ENCODE results near the gene SMTNL1. TPM values are rescaled to one million over a fixed set of nuclear protein-coding genes. Genes with fewer than 3 reads are reported as not detected.
A peak's percentile ranks its signal among the peaks of the same experiment; 100 is the strongest.

The SMTNL1 gene
- total and polyA plus RNA-seq, 4 donors: not detected

GRCh38 chr11:57496109-57496820 is 41.1 kb upstream of the SMTNL1 start:
- Histone ChIP-seq H3K9me3 (ENCODE audit: control insufficient read depth in 4 of 4, low read length in 3 of 4) (no peaks in the 10 kb centered on the region), H3K36me3 (ENCODE audit: control insufficient read depth in 4 of 4, insufficient read depth in 3 of 4, low read depth in 1 of 4, low read length in 3 of 4) (peaks cover 6 to 15% (median 10%) of the 10 kb centered on the region in 4 donors), H3K27ac (ENCODE audit: low read depth in 1 of 2, low read length in 2 of 2) (peak overlapping the region; percentile 58 to 74), H3K27me3 (ENCODE audit: control insufficient read depth in 4 of 4, insufficient read depth in 4 of 4, low read length in 3 of 4) (no peaks in the 10 kb centered on the region), H3K9ac (ENCODE audit: low read depth in 1 of 2, low read length in 2 of 2) (peak overlapping the region in 1 of 2 donors; percentile 41), H3K4me1 (ENCODE audit: control insufficient read depth in 4 of 4, insufficient read depth in 4 of 4, low read length in 3 of 4) (peaks cover 31 to 76% (median 68%) of the 10 kb centered on the region in 4 donors), H3K4me3 (ENCODE audit: low read depth in 1 of 3, low read length in 3 of 3) (no peak overlapping the region)
- TF ChIP-seq FOXA2 (IDR thresholded peaks at IDR 0.05) (peak; percentile 29), MAX (IDR thresholded peaks at IDR 0.05) (peak; percentile 76), RAD21 (IDR thresholded peaks at IDR 0.05) (peak in 1 of 2 donors; percentile 21), EGR1 (IDR thresholded peaks at IDR 0.05; ENCODE audit: low read depth in 2 of 2) (no peak), SP1 (IDR thresholded peaks at IDR 0.05) (peak; percentile 36), NR2F2 (IDR thresholded peaks at IDR 0.05) (no peak), YY1 (IDR thresholded peaks at IDR 0.05) (peak; percentile 20), GABPA (IDR thresholded peaks at IDR 0.05 in 1 of 2, conservative IDR thresholded peaks at IDR 0.05 in 1 of 2) (no peak), REST (IDR thresholded peaks at IDR 0.05) (no peak), HNF4G (IDR thresholded peaks at IDR 0.05) (no peak), HNF4A (conservative IDR thresholded peaks at IDR 0.05) (peak; percentile 27 to 66), RXRA (IDR thresholded peaks at IDR 0.05) (peak; percentile 32 to 76)
- TF ChIP-seq, protein P1, sequence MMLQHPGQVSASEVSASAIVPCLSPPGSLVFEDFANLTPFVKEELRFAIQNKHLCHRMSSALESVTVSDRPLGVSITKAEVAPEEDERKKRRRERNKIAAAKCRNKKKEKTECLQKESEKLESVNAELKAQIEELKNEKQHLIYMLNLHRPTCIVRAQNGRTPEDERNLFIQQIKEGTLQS (IDR thresholded peaks at IDR 0.05): no peak
- DNase-seq (ENCODE audit: low spot score): no peak
- 54% methylated on average over 9 of the region's 9 CpGs for WGBS

GRCh38 chr11:57497303-57498247 is 39.8 kb upstream of the SMTNL1 start:
- Histone ChIP-seq H3K9ac (ENCODE audit: low read depth in 1 of 2, low read length in 2 of 2) (no peak overlapping the region), H3K4me3 (ENCODE audit: low read depth in 1 of 3, low read length in 3 of 3) (peak overlapping the region in 2 of 3 donors; percentile 14 to 20), H3K9me3 (ENCODE audit: control insufficient read depth in 4 of 4, low read length in 3 of 4) (no peaks in the 10 kb centered on the region), H3K27me3 (ENCODE audit: control insufficient read depth in 4 of 4, insufficient read depth in 4 of 4, low read length in 3 of 4) (no peaks in the 10 kb centered on the region), H3K36me3 (ENCODE audit: control insufficient read depth in 4 of 4, insufficient read depth in 3 of 4, low read depth in 1 of 4, low read length in 3 of 4) (peaks cover 3 to 8% (median 4%) of the 10 kb centered on the region in 4 donors), H3K27ac (ENCODE audit: low read depth in 1 of 2, low read length in 2 of 2) (peak overlapping the region; percentile 58 to 74), H3K4me1 (ENCODE audit: control insufficient read depth in 4 of 4, insufficient read depth in 4 of 4, low read length in 3 of 4) (peaks cover 37 to 89% (median 81%) of the 10 kb centered on the region in 4 donors)
- DNase-seq (ENCODE audit: low spot score): no peak
- 38% methylated on average over 15 of the region's 15 CpGs for WGBS
- TF ChIP-seq, protein P1 (IDR thresholded peaks at IDR 0.05): peak; percentile 28
- TF ChIP-seq MAX (IDR thresholded peaks at IDR 0.05) (peak; percentile 73), REST (IDR thresholded peaks at IDR 0.05) (peak; percentile 42), FOXA2 (IDR thresholded peaks at IDR 0.05) (peak; percentile 33), HNF4A (conservative IDR thresholded peaks at IDR 0.05) (peak; percentile 93 to 98), HNF4G (IDR thresholded peaks at IDR 0.05) (peak; percentile 95), NR2F2 (IDR thresholded peaks at IDR 0.05) (peak; percentile 75), GABPA (IDR thresholded peaks at IDR 0.05 in 1 of 2, conservative IDR thresholded peaks at IDR 0.05 in 1 of 2) (no peak), FOXA1 (IDR thresholded peaks at IDR 0.05) (no peak), TAF1 (conservative IDR thresholded peaks at IDR 0.05) (no peak), YY1 (IDR thresholded peaks at IDR 0.05) (no peak)
- TF ChIP-seq, protein P2, sequence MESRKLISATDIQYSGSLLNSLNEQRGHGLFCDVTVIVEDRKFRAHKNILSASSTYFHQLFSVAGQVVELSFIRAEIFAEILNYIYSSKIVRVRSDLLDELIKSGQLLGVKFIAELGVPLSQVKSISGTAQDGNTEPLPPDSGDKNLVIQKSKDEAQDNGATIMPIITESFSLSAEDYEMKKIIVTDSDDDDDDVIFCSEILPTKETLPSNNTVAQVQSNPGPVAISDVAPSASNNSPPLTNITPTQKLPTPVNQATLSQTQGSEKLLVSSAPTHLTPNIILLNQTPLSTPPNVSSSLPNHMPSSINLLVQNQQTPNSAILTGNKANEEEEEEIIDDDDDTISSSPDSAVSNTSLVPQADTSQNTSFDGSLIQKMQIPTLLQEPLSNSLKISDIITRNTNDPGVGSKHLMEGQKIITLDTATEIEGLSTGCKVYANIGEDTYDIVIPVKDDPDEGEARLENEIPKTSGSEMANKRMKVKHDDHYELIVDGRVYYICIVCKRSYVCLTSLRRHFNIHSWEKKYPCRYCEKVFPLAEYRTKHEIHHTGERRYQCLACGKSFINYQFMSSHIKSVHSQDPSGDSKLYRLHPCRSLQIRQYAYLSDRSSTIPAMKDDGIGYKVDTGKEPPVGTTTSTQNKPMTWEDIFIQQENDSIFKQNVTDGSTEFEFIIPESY (IDR thresholded peaks at IDR 0.05): peak; percentile 23
